Peyer's patch (tissue), 4 donors: ENCODE results near the gene TMEM88.

ENCODE experiments used
- CTCF ChIP-seq, 6 experiments: fragments of 450-650 bp in 4 of 6; fragments of 200-600 bp in 2 of 6; sonication (generic) in 1 of 6; IDR thresholded peaks; one replicate each; pipeline ENCODE4 v1.5.1; 2017 to 2019; ENCODE audit warnings: antibody characterized with exemption in 6 of 6, mild to moderate bottlenecking in 3 of 6, moderate library complexity in 1 of 6
- POLR2A ChIP-seq, 2 donors: fragments of 450-650 bp; IDR thresholded peaks; one replicate each; pipeline ENCODE4 v1.5.1; 2017; ENCODE audit warnings: antibody characterized with exemption in 2 of 2, mild to moderate bottlenecking in 2 of 2, moderate library complexity in 2 of 2

- TF ChIP-seq CTCF (IDR thresholded peaks at IDR 0.05) (no peak), POLR2A (IDR thresholded peaks at IDR 0.05) (no peak)
These were observed 13.0 kb downstream of the TMEM88 start for GRCh38 chr17:7867881-7868329.
